GM21390 (cell line): Measurements from ENCODE around the gene PRR33.

Experiments
- ATAC-seq: cut with Tn5 transposase; IDR thresholded peaks from one replicate; pipeline ENCODE4 v1.9.1; 2021; ENCODE audit not compliant: unreplicated experiment

Gene PRR33

GRCh38 chr11:1839204-1839923, 52.3 kb downstream of the PRR33 start:
- ATAC-seq: no peak

- no peak for ATAC-seq
Measured at GRCh38 chr11:1838426-1839144, 53.1 kb downstream of the PRR33 start, which contains the start of gene TNNI2. Gene TNNI2, plus strand, starts transcription at chr11:1838981. Its CDS starts 716 bp downstream, at chr11:1839697.
